Measurements from ENCODE around the gene ZIC2.

ZIC2 gene

GRCh38 chr13:99977912-99978798 lies 3.4 kb upstream of the ZIC2 start:
- in situ Hi-C loops (cut with MboI; ENCODE audit: low pct_unique_long_range_greater_than_20kb, low sequenced_read_pairs, unreplicated experiment), result loop anchor here (25.0 kb wide), 2 partner anchors 259 to 534 kb away; no protein-coding TSS in a partner anchor
- no peak for TF ChIP-seq CTCF (IDR thresholded peaks at IDR 0.05; ENCODE audit: extremely low read depth, insufficient read depth, missing control alignments)
- no peak for DNase-seq (ENCODE audit: low spot score)

GRCh38 chr13:99978799-99979452 lies 2.7 kb upstream of the ZIC2 start:
- TF ChIP-seq CTCF (IDR thresholded peaks at IDR 0.05; ENCODE audit: extremely low read depth, insufficient read depth, missing control alignments), result no peak
- in situ Hi-C loops (cut with MboI; ENCODE audit: low pct_unique_long_range_greater_than_20kb, low sequenced_read_pairs, unreplicated experiment), result loop anchor here (25.0 kb wide), 2 partner anchors 258 to 533 kb away; no protein-coding TSS in a partner anchor
- no peak for DNase-seq (ENCODE audit: low spot score)

- no peak for DNase-seq (ENCODE audit: low spot score)
- no peak for TF ChIP-seq CTCF (IDR thresholded peaks at IDR 0.05; ENCODE audit: extremely low read depth, insufficient read depth, missing control alignments)
- in situ Hi-C loops (cut with MboI; ENCODE audit: low pct_unique_long_range_greater_than_20kb, low sequenced_read_pairs, unreplicated experiment), result loop anchor here (25.0 kb wide), 2 partner anchors 258 to 533 kb away; no protein-coding TSS in a partner anchor
Observed at GRCh38 chr13:99979453-99980200, 2.0 kb upstream of the ZIC2 start.

- in situ Hi-C loops (cut with MboI; ENCODE audit: low pct_unique_long_range_greater_than_20kb, low sequenced_read_pairs, unreplicated experiment), result loop anchor here (25.0 kb wide), 2 partner anchors 257 to 532 kb away; no protein-coding TSS in a partner anchor
- DNase-seq (ENCODE audit: low spot score), result peak; percentile 88
- peak; percentile 9 for TF ChIP-seq CTCF (IDR thresholded peaks at IDR 0.05; ENCODE audit: extremely low read depth, insufficient read depth, missing control alignments)
Observed at GRCh38 chr13:99980201-99980823, 1.3 kb upstream of the ZIC2 start.

GRCh38 chr13:99980824-99981734 lies 505 bp upstream of the ZIC2 start:
- peak; percentile 61 for DNase-seq (ENCODE audit: low spot score)

More at GRCh38 chr13:99980824-99981734, 505 bp upstream of the ZIC2 start:
- no peak for TF ChIP-seq CTCF (IDR thresholded peaks at IDR 0.05; ENCODE audit: extremely low read depth, insufficient read depth, missing control alignments)
- in situ Hi-C loops (cut with MboI; ENCODE audit: low pct_unique_long_range_greater_than_20kb, low sequenced_read_pairs, unreplicated experiment), result loop anchor here (25.0 kb wide), 2 partner anchors 256 to 531 kb away; no protein-coding TSS in a partner anchor
